ENCODE measurements around the gene NTM. TPM values are rescaled to one million over a fixed set of nuclear protein-coding genes. Genes with fewer than 3 reads are reported as not detected.

The NTM gene
- total and polyA plus RNA-seq, 8 donors, result 0.04 to 4.4 (median 0.50) TPM

DNA sequence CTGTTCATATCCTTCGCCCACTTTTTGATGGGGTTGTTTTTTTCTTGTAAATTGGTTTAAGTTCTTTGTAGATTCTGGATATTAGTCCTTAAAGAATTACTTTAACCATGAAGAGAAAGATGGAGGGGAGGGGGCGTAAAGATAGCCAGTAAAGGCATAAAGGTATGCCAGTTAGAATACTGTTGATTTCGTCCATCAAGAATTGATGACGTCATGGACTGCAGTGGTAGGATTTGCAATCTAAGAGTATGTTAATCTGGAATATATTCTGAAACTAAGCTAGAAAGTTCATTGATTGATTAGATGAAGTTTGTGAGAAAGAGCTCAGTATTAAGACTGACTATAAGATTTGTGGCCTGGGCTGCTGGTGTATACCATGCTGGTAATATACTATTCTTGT, 856.1 kb downstream of the NTM start:
- Histone ChIP-seq H3K36me3 (no peaks in the 10 kb centered on the region), H3K27me3 (peaks cover 0 to 3% (median 0%) of the 10 kb centered on the region in 4 donors), H3K9me3 (no peaks in the 10 kb centered on the region), H3K4me1 (no peaks in the 10 kb centered on the region), H3K4me3 (no peak overlapping the region), H3K27ac (no peak overlapping the region)
- DNase-seq (no peak), FAIRE-seq (no peak), ATAC-seq (no peak)
- intact Hi-C loops (cut with DNase I), result no loop called here
- 70 to 81% methylated on average over 4 of the region's 4 CpGs for WGBS, 2 donors
- TF ChIP-seq, protein P1, sequence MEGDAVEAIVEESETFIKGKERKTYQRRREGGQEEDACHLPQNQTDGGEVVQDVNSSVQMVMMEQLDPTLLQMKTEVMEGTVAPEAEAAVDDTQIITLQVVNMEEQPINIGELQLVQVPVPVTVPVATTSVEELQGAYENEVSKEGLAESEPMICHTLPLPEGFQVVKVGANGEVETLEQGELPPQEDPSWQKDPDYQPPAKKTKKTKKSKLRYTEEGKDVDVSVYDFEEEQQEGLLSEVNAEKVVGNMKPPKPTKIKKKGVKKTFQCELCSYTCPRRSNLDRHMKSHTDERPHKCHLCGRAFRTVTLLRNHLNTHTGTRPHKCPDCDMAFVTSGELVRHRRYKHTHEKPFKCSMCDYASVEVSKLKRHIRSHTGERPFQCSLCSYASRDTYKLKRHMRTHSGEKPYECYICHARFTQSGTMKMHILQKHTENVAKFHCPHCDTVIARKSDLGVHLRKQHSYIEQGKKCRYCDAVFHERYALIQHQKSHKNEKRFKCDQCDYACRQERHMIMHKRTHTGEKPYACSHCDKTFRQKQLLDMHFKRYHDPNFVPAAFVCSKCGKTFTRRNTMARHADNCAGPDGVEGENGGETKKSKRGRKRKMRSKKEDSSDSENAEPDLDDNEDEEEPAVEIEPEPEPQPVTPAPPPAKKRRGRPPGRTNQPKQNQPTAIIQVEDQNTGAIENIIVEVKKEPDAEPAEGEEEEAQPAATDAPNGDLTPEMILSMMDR (IDR thresholded peaks at IDR 0.05), result no peak

DNA sequence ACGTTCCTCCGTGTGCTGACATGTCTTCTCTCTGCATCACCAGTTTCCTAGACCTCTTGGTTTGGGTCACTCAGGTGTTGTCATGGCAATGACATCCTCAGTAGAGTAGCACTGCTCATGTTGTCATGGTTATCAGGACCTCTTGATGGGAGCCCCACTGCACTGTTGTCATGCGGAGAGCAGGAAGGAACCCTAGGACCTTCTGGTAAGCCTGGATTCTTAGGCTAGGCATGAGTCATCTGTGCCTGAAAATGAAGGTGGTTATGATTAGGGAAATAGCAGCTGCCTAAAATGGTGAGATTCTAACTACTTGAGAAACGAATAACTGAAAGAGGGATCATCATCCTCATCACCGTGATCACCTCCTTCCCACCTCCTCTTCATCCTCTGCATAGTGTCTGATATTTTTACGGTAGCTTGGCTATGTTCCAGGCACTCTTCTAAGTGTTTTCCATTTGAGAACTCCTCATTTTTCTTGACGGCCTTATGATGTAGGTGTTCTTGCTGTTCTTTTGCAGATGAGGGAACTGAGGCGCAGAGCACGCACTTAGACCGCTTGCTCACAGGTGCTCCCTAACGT, 858.4 kb downstream of the NTM start:
- Histone ChIP-seq H3K9me3 (no peaks in the 10 kb centered on the region), H3K27ac (no peak overlapping the region), H3K4me3 (no peak overlapping the region), H3K27me3 (no peaks in the 10 kb centered on the region), H3K4me1 (no peaks in the 10 kb centered on the region), H3K36me3 (no peaks in the 10 kb centered on the region)
- TF ChIP-seq, protein P1 (IDR thresholded peaks at IDR 0.05), result no peak
- WGBS, 2 donors, result 79 to 88% methylated on average over 11 of the region's 11 CpGs
- no peak for FAIRE-seq
- intact Hi-C loops (cut with DNase I), result no loop called here
- DNase-seq, result no peak
- ATAC-seq, result no peak

DNA sequence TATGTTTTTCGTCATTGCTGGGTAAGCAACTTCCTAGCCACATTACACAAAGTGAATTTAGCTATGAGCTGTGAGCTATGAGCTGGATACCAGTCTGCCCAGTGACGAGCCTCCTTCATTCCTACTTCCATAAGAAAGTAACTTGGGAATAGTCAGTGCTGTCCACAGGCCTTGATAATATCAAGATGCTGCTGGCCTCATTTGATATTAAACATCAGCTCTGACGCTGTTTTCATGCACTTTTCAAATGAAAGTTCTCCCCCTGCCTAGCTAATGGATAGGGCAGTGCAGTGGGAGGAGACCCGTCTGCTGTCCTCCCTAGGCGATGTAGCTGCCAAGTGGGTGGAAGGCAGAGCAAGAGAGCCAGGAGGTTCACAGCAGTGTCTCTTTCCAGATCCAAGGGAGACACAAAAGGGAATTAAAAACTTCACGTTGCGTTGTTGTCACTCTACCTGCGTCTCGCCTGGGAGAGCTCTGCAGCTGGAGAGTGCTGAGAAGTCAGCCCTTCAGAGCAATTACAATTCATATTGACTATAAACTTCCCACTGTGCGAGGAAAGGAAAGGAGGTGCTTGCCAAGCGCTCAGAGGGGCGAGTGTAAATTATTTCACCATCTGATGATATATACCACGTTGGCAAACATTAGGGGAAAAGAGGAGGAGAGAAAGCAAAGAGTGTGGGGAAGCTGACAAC, 861.4 kb downstream of the NTM start:
- Histone ChIP-seq H3K27me3 (no peaks in the 10 kb centered on the region), H3K36me3 (no peaks in the 10 kb centered on the region), H3K4me3 (no peak overlapping the region), H3K27ac (no peak overlapping the region), H3K9me3 (no peaks in the 10 kb centered on the region), H3K4me1 (no peaks in the 10 kb centered on the region)
- DNase-seq (no peak), ATAC-seq (peak in 1 of 4 donors; percentile 34), FAIRE-seq (no peak)
- TF ChIP-seq, protein P1 (IDR thresholded peaks at IDR 0.05), result no peak
- intact Hi-C loops (cut with DNase I), result no loop called here
- 66 to 68% methylated on average over 13 of the region's 13 CpGs for WGBS, 2 donors

DNA sequence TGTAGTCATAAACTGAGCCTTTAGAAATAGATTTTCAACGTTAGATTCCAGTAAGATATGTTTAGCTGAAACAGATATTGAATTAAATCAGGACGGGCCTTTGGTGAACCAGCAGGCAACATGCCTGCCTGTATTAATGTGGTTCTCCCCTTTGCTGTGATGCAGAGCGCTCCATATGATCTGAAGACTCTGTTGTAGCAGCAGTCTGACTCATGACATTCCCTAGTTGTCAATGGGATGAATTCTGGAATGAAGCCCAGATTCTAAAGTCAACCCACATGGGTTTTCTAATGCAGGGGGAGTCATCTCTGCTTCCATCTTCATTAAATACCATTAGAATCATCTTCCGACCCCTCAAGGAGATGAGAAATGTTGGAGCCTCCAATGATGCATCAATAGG, 864.5 kb downstream of the NTM start:
- H3K4me3 ChIP-seq, result no peak overlapping the region
- intact Hi-C loops (cut with DNase I), result no loop called here
- no peaks in the 10 kb centered on the region for H3K9me3 ChIP-seq
- no peaks in the 10 kb centered on the region for H3K4me1 ChIP-seq
- FAIRE-seq (no peak), DNase-seq (no peak), ATAC-seq (no peak)
- no peaks in the 10 kb centered on the region for H3K27me3 ChIP-seq
- TF ChIP-seq, protein P1 (IDR thresholded peaks at IDR 0.05), result no peak
- 56 to 59% methylated on average over 4 of the region's 4 CpGs for WGBS, 2 donors
- no peaks in the 10 kb centered on the region for H3K36me3 ChIP-seq
- no peak overlapping the region for H3K27ac ChIP-seq

DNA sequence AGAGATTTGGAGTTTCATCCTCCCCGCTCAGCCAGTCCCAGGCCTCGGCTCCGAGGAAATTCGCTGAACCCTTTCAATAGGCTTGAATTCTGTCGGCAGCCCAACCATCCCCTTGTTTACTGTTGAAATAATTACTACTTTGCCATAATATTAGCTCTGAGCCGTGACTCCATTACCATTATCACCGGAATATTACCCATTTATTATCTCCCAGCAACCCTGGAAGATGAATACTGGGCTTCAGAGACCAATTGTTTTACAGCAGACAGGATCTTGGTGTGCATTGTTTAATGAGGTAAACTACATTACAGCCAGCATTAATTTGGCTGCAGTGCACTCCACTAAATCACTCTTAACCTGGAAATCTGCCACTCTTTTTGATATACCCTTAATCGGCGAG, 867.4 kb downstream of the NTM start:
- intact Hi-C loops (cut with DNase I), result no loop called here
- no peak overlapping the region for H3K27ac ChIP-seq
- FAIRE-seq (no peak), DNase-seq (no peak), ATAC-seq (no peak)
- no peaks in the 10 kb centered on the region for H3K36me3 ChIP-seq
- no peaks in the 10 kb centered on the region for H3K9me3 ChIP-seq
- no peak overlapping the region for H3K4me3 ChIP-seq
- TF ChIP-seq, protein P1 (IDR thresholded peaks at IDR 0.05), result no peak
- no peaks in the 10 kb centered on the region for H3K27me3 ChIP-seq
- no peaks in the 10 kb centered on the region for H3K4me1 ChIP-seq
- 67 to 78% methylated on average over 9 of the region's 9 CpGs for WGBS, 2 donors
